ENCODE data around the gene NEBL.

Gene NEBL

GRCh38 chr10:20760460-20760859, 136.7 kb downstream of the NEBL start:
- no peak for TF ChIP-seq POLR2A (IDR thresholded peaks at IDR 0.05; ENCODE audit: low read depth, low read length)
- DNase-seq (ENCODE audit: insufficient read length, low spot score) (no peak), FAIRE-seq (no peak)

GRCh38 chr10:20748551-20748950, 148.6 kb downstream of the NEBL start:
- no peak for FAIRE-seq
- TF ChIP-seq POLR2A (IDR thresholded peaks at IDR 0.05; ENCODE audit: low read depth, low read length): no peak
- DNase-seq (ENCODE audit: insufficient read length, low spot score): no peak

GRCh38 chr10:20747782-20748181, 149.3 kb downstream of the NEBL start:
- FAIRE-seq (no peak), DNase-seq (ENCODE audit: insufficient read length, low spot score) (no peak)
- no peak for TF ChIP-seq POLR2A (IDR thresholded peaks at IDR 0.05; ENCODE audit: low read depth, low read length)

GRCh38 chr10:20746856-20747255, 150.3 kb downstream of the NEBL start:
- DNase-seq (ENCODE audit: insufficient read length, low spot score): no peak
- FAIRE-seq: no peak
- TF ChIP-seq POLR2A (IDR thresholded peaks at IDR 0.05; ENCODE audit: low read depth, low read length): no peak

GRCh38 chr10:20745556-20746375, 151.3 kb downstream of the NEBL start:
- FAIRE-seq (no peak), DNase-seq (ENCODE audit: insufficient read length, low spot score) (no peak)
- no peak for TF ChIP-seq POLR2A (IDR thresholded peaks at IDR 0.05; ENCODE audit: low read depth, low read length)

GRCh38 chr10:20744821-20745220, 152.3 kb downstream of the NEBL start:
- DNase-seq (ENCODE audit: insufficient read length, low spot score) (no peak), FAIRE-seq (no peak)
- no peak for TF ChIP-seq POLR2A (IDR thresholded peaks at IDR 0.05; ENCODE audit: low read depth, low read length)

- DNase-seq (ENCODE audit: insufficient read length, low spot score): no peak
- no peak for FAIRE-seq
- TF ChIP-seq POLR2A (IDR thresholded peaks at IDR 0.05; ENCODE audit: low read depth, low read length): no peak
These were observed 153.2 kb downstream of the NEBL start for GRCh38 chr10:20743942-20744341.

- TF ChIP-seq POLR2A (IDR thresholded peaks at IDR 0.05; ENCODE audit: low read depth, low read length): no peak
- FAIRE-seq (no peak), DNase-seq (ENCODE audit: insufficient read length, low spot score) (no peak)
These were observed 154.2 kb downstream of the NEBL start for GRCh38 chr10:20742737-20743541.

- no peak for DNase-seq (ENCODE audit: insufficient read length, low spot score)
- no peak for TF ChIP-seq POLR2A (IDR thresholded peaks at IDR 0.05; ENCODE audit: low read depth, low read length)
- FAIRE-seq: no peak
These were observed 157.0 kb downstream of the NEBL start for GRCh38 chr10:20740120-20740519.

GRCh38 chr10:20737107-20737506, 160.0 kb downstream of the NEBL start:
- DNase-seq (ENCODE audit: insufficient read length, low spot score) (no peak), FAIRE-seq (no peak)
- no peak for TF ChIP-seq POLR2A (IDR thresholded peaks at IDR 0.05; ENCODE audit: low read depth, low read length)
